ENCODE data around the gene THY1.

DNA sequence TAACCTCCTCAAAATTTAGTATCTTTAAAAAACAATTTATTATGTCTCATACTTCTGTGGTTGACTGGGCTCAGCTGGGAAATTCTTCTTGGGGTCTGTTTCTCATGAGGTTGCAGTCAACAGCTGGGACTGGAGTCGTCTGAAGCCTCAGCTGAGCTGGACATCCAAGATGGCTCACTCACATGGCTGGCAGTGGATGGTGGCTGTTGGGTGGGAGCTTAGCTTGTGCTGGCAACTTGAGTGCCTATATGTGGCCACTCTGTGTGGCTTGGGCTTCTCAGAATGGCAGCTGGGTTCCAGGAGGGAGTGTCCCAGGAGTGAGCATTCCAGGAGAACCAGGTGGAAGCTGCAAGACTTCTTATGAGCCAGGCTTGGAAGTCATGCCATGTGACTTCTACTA, 13.2 kb downstream of the THY1 start:
- TF ChIP-seq EZH2 (IDR thresholded peaks at IDR 0.05) (no peak), POLR2A (IDR thresholded peaks at IDR 0.05; ENCODE audit: borderline replicate concordance, extremely low read depth, insufficient read depth, insufficient read length) (no peak), CEBPB (IDR thresholded peaks at IDR 0.05; ENCODE audit: low read depth) (no peak)
- TF ChIP-seq, protein P1, sequence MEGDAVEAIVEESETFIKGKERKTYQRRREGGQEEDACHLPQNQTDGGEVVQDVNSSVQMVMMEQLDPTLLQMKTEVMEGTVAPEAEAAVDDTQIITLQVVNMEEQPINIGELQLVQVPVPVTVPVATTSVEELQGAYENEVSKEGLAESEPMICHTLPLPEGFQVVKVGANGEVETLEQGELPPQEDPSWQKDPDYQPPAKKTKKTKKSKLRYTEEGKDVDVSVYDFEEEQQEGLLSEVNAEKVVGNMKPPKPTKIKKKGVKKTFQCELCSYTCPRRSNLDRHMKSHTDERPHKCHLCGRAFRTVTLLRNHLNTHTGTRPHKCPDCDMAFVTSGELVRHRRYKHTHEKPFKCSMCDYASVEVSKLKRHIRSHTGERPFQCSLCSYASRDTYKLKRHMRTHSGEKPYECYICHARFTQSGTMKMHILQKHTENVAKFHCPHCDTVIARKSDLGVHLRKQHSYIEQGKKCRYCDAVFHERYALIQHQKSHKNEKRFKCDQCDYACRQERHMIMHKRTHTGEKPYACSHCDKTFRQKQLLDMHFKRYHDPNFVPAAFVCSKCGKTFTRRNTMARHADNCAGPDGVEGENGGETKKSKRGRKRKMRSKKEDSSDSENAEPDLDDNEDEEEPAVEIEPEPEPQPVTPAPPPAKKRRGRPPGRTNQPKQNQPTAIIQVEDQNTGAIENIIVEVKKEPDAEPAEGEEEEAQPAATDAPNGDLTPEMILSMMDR (IDR thresholded peaks at IDR 0.05 in 2 of 3, conservative IDR thresholded peaks at IDR 0.05 in 1 of 3; ENCODE audit: borderline replicate concordance in 1 of 3, insufficient read depth in 1 of 3, low read depth in 2 of 3, low read length in 2 of 3) = no peak
- TF ChIP-seq, protein P2, sequence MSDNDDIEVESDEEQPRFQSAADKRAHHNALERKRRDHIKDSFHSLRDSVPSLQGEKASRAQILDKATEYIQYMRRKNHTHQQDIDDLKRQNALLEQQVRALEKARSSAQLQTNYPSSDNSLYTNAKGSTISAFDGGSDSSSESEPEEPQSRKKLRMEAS (IDR thresholded peaks at IDR 0.05) = no peak
